ENCODE results near the gene TFCP2L1.

GRCh38 chr2:121288454-121289231 lies 3.6 kb upstream of the TFCP2L1 start:
- TF ChIP-seq CTCF (IDR thresholded peaks at IDR 0.05) (no peak), POLR2A (IDR thresholded peaks at IDR 0.05) (no peak)
